ENCODE results near the gene CARD8. TPM values are rescaled to one million over a fixed set of nuclear protein-coding genes. Genes with fewer than 3 reads are reported as not detected.
"Not testable (repeated sequence)": the region's sequence is repeated elsewhere in the genome, so short reads cannot be mapped to it uniquely, and the experiment has no call there.

Gene CARD8
- total RNA-seq, 1 donor from 2014 or later: 22.9 TPM

DNA sequence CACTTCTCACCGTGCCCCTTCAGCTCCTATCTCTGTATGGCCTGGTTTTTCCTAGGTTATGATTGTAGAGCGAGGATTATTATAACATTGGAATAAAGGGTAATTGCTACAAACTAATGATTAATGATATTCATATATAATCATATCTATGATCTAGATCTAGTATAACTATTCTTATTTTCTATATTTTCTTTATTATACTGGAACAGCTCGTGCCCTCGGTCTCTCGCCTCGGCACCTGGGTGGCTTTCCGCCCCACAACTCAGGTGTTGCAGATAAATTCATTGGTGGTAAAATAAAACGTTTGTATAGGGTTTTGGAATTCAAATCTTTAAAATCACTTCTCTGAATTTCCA is 4.6 kb upstream of the CARD8 start:
- DNase-seq (ENCODE audit: low spot score): not testable (repeated sequence)

- not testable (repeated sequence) for DNase-seq (ENCODE audit: low spot score)
Observed at GRCh38 chr19:48258992-48259391, 3.3 kb upstream of the CARD8 start.

- DNase-seq (ENCODE audit: low spot score): no peak
Observed at GRCh38 chr19:48258350-48258749, 2.6 kb upstream of the CARD8 start.

- no peak for DNase-seq (ENCODE audit: low spot score)
Observed at GRCh38 chr19:48254529-48254970, 1.2 kb downstream of the CARD8 start.

DNA sequence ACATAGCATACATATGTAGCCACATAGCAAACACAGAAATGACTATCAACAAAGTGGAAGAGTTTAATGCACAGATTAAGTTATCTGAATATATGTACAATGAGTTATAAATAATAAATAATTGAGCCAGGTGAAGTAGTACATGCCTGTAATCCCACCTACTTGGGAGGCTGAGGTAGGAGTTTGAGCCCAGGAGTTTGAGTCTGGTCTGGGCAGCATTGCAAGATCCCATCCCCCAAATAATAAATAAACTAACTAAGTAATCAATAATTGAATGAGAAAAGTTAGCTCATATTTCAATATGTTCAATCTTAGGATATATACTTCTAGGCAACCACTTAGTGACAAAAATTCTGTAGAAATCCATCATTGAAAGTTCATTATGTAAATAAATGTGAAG is 1.7 kb downstream of the CARD8 start:
- no peak for DNase-seq (ENCODE audit: low spot score)

DNA sequence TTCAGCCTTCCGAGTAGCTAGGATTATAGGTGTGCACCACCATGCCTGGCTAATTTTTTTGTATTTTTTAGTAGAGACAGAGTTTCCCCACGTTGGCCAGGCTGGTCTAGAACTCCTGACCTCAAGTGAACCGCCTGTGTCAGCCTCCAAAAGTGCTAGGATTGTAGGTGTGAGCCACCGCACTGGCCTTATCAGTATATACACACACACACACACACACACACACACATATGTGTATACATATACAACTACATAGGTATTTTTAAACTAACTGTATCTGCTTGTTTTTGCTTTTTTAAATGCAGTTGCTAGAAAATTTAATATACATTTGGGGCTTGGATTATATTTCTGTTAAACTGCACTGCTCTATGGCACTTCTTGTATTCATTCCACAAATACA is 3.1 kb downstream of the CARD8 start:
- no peak for DNase-seq (ENCODE audit: low spot score)

- DNase-seq (ENCODE audit: low spot score): no peak
Observed at GRCh38 chr19:48250290-48251025, 5.3 kb downstream of the CARD8 start.

- peak; percentile 62 for DNase-seq (ENCODE audit: low spot score)
Observed at GRCh38 chr19:48249502-48250014, 6.2 kb downstream of the CARD8 start.

DNA sequence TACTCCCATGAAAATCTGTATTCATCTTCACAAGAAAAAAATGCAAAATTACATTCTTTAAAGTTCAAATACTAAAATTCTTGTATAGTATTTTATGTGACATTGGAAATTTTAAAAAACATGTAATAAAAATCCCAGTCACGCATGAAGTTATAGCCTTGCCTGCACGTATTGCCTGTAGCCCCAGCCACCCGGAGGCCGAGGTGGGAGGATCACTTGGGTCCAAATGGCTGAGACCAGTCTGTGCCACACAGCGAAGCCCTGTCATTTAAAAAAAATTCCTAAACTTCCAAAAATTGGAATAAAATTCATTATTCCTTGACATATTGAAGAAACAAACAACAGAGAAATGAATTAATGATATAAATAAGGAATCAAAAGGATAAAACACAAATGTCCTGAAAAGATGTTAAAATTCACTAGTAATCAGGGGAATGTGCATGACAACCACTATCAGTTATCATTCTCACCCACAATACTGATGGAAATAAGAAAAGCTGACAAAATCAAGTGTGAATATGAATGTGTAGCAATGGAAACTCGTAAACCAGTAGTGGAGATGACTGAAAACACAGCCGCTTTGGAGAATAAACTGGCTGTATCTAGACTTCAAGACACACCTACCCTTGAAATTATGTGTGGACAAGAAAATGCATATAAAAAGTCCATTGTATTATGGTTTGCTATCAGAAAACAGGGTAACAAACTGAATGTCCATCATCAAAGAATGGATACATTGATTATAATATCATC is 7.5 kb downstream of the CARD8 start:
- no peak for DNase-seq (ENCODE audit: low spot score)

GRCh38 chr19:48247212-48247611 is 8.5 kb downstream of the CARD8 start:
- no peak for DNase-seq (ENCODE audit: low spot score)

DNA sequence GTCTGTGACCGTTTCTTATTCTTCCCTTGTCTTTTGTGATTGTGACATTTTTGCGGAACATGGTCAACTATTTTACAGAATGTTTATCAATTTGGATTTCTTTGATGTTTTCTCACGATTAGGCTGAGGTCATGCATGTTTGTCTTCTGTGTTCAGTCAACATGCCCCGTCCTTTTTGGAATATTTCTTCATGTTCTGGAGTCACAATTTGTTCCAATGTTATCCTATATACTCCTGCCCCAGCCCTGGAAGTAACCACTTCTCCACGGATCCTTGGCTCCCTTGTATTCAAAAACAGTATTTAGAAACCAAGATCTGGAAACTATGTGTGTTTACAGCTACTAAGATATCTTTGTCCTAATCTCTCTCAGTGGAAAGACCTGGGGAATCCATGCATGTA is 9.6 kb downstream of the CARD8 start:
- no peak for DNase-seq (ENCODE audit: low spot score)

DNA sequence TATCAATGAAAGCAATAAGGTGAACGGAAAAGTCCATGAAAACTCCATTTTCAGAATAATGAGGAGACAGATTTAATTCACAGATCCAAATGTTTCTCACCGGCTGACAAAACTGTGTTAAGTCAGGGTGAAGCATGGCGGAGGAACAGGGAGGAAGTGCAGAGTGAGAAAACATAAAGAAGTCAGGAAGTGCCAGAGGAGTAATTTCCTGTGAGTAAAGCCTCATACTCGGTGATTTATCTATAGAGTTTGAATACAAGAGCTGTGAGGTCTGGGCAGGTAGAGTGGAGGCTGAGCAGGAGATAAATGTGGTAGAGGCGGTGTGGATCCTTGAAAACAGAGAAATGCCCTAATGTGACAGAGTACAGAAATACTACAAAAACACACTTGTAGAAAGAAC is 11.4 kb downstream of the CARD8 start:
- DNase-seq (ENCODE audit: low spot score): no peak

DNA sequence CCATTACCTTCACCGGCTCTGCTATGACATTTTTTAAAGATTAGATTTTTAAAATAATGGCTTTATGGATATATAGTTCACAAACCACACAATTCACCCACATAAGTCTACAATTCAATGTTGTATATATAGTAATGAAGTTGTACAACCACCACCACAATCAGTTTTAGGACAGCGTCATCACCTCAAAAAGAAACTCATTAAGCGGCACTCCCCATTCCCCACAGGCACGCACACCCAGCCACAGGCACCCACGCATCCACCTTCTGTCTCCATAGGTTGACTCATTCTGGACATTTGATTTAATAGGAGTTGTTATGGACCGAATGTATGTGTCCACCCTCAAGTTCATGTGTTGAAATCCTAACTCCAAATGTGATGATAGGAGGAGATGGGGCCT is 13.9 kb downstream of the CARD8 start:
- not testable (repeated sequence) for DNase-seq (ENCODE audit: low spot score)

DNA sequence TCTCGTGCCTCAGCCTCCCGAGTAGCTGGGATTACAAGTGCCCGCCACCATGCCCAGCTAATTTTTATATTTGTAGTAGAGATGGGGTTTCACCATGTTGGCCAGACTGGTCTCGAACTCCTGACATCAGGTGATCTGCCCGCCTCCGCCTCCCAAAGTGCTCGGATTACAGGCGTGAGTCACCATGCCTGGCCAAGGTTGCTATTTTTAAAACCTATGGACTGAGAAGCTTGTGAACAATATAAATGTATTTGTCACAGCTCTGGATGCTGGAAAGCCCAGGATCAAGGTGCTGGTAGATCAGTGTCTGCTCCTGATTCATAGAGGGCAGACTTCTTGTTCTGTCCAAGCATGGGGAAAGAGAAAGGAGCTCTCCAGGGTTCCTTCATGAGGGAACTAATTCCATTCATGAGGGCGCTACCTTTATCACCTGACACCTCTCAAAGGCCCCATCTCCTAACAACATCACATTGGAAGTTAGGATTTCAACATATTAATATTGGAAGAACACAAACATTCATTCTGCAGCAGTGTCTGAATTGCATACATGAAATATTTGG is 16.1 kb downstream of the CARD8 start:
- DNase-seq (ENCODE audit: low spot score): no peak

GRCh38 chr19:48239120-48239519 is 16.6 kb downstream of the CARD8 start:
- no peak for DNase-seq (ENCODE audit: low spot score)

GRCh38 chr19:48237057-48237456 is 18.7 kb downstream of the CARD8 start:
- no peak for DNase-seq (ENCODE audit: low spot score)

GRCh38 chr19:48230555-48231129 is 25.1 kb downstream of the CARD8 start:
- DNase-seq (ENCODE audit: low spot score): no peak

DNA sequence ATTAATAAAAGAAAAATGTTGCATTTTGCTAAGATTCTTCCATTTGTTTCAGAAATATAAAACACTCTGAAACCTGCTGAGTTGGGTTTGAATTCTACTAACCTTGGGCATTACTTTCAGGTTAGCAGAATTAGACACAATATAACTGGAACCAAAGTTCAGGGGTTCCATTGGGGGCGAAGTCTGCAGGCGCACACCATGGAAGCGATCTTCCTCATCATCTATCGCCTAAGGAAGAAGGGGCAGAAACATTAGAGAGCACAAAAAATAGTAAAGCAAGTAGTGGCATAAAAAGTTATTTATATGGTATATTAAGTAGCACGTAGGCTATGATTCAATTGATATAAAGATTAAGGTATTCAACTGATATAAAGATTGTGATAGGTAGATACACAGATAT is 34.1 kb downstream of the CARD8 start:
- no peak for DNase-seq (ENCODE audit: low spot score)

- DNase-seq (ENCODE audit: low spot score): not testable (repeated sequence)
Observed at GRCh38 chr19:48220784-48221183, 34.9 kb downstream of the CARD8 start.

- DNase-seq (ENCODE audit: low spot score): no peak
Observed at GRCh38 chr19:48218997-48219396, 36.7 kb downstream of the CARD8 start.

DNA sequence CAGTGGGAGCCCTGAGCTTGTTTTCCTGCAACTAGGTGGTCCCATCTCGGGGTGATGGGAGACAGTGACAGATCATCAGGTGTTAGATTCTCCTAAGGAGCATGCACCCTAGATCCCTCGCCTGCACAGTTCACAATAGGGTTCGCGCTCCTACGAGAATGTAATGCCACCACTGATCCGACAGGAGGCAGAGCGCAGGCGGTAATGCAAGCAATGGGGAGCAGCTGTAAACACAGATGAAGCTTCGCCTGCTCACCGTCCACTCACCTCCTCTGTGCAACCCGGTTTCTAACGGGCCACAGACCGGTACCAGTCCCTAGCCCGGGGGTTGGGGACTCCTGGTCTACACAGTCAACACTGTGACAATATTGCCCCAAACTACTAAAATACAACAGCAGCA is 38.8 kb downstream of the CARD8 start:
- DNase-seq (ENCODE audit: low spot score): no peak

DNA sequence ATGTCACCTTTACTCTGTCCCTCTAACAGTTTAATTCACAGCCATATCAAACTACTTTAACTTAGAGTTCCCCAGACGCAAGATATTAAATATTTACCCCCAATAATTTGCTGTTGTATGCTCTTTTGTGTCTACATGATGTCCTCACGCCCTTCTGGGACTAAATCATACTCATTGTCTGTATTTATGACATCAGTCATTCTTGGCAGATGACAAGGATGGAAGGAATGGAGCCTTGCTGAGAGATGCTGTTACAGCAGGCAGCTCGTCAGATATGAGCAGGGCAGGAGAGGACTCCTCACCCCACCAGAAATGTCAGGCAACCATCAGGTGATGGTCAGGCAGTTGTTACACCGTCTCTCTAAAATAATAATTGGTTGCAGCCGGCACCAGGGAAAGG is 41.8 kb downstream of the CARD8 start:
- no peak for DNase-seq (ENCODE audit: low spot score)
